Measurements from ENCODE around the gene SGSM2. TPM values are rescaled to one million over a fixed set of nuclear protein-coding genes. Genes with fewer than 3 reads are reported as not detected.

Gene SGSM2
- total RNA-seq, 2 experiments from 2014 or later: 46.4 to 57.0 TPM

GRCh38 chr17:2421315-2422147 lies 84.2 kb downstream of the SGSM2 start:
- Mint-ChIP-seq H3K27ac (no peak overlapping the region), H3K36me3 (no peaks in the 10 kb centered on the region), H3K4me3 (no peak overlapping the region), H3K4me1 (peaks cover 2% of the 10 kb centered on the region), H3K27me3 (no peaks in the 10 kb centered on the region), H3K9me3 (ENCODE audit: low read depth) (no peaks in the 10 kb centered on the region)
- CTCF ChIA-PET: interaction anchor here (0.9 kb wide), 1 partner anchor 39 kb away, joined by 3 read pairs; no protein-coding TSS in a partner anchor
- no peak for ATAC-seq
- DNase-seq: no peak

- Mint-ChIP-seq H3K27me3 (no peaks in the 10 kb centered on the region), H3K4me3 (no peak overlapping the region), H3K36me3 (no peaks in the 10 kb centered on the region), H3K27ac (no peak overlapping the region), H3K9me3 (ENCODE audit: low read depth) (no peaks in the 10 kb centered on the region), H3K4me1 (no peaks in the 10 kb centered on the region)
- ATAC-seq: no peak
- DNase-seq: no peak
- CTCF ChIA-PET: interaction anchor here (1.2 kb wide), 1 partner anchor 41 kb away, joined by 3 read pairs; no protein-coding TSS in a partner anchor
Measured at GRCh38 chr17:2423271-2423670, 86.0 kb downstream of the SGSM2 start.

- DNase-seq (no peak), ATAC-seq (no peak)
- Mint-ChIP-seq H3K9me3 (ENCODE audit: low read depth) (no peaks in the 10 kb centered on the region), H3K36me3 (no peaks in the 10 kb centered on the region), H3K4me1 (no peaks in the 10 kb centered on the region), H3K27me3 (no peaks in the 10 kb centered on the region), H3K27ac (no peak overlapping the region), H3K4me3 (no peak overlapping the region)
- CTCF ChIA-PET: interaction anchor here (0.7 to 1.7 kb wide), 5 partner anchors 9 to 598 kb away, joined by 3 to 14 read pairs (median 5); no protein-coding TSS in a partner anchor
Measured at GRCh38 chr17:2427215-2427614, 89.9 kb downstream of the SGSM2 start.

DNA sequence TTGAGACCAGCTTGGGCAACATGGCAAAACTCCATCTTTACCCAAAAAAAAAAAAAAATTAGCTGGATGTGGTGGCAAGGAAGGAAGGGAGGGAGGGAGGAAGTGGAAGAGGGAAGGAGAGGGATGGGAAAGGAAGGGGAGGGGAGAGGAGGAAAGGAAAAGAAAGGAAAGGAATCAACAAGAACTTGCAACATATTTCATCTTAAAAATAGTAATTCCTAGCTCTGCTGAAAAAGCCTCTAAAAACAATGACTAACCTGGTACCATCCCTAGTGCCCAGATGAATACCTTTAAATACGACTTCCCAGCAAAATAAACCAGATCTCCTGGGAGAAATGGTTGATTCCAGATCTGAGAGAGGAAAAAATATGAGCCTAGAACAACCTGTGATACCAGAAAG lies 90.6 kb downstream of the SGSM2 start:
- DNase-seq: no peak
- H3K36me3 Mint-ChIP-seq: no peaks in the 10 kb centered on the region
- H3K4me3 Mint-ChIP-seq: no peak overlapping the region
- H3K27me3 Mint-ChIP-seq: no peaks in the 10 kb centered on the region
- H3K9me3 Mint-ChIP-seq (ENCODE audit: low read depth): no peaks in the 10 kb centered on the region
- no peak overlapping the region for H3K27ac Mint-ChIP-seq
- CTCF ChIA-PET: interaction anchor here (0.7 to 1.7 kb wide), 4 partner anchors 10 to 45 kb away, joined by 4 to 14 read pairs (median 6); no protein-coding TSS in a partner anchor
- no peaks in the 10 kb centered on the region for H3K4me1 Mint-ChIP-seq
- ATAC-seq: no peak

Other genes starting within 250 kb of the SGSM2 start
- gene SMG6, start 33.7 kb upstream of the SGSM2 start, total RNA-seq: 10 to 100 TPM; 46.7 to 60.9 TPM
- 10 to 100 TPM; 18.6 to 18.8 TPM for gene SRR, start 33.6 kb upstream of the SGSM2 start, total RNA-seq
- gene TSR1, start 1.0 kb upstream of the SGSM2 start, total RNA-seq: 10 to 100 TPM; 33.2 to 45.7 TPM
- gene MNT, start 63.6 kb downstream of the SGSM2 start, total RNA-seq: 10 to 100 TPM; 26.0 to 31.9 TPM
- gene METTL16, start 174.4 kb downstream of the SGSM2 start, total RNA-seq: 10 to 100 TPM; 24.0 to 34.1 TPM

All from activated CD8-positive, alpha-beta memory T cell treated with anti-CD3 and anti-CD28 coated beads, Interleukin-2, amount 10 ng/mL, durations not matched to agents 7 days and 5 days (primary cell).